NOMO-1 (cell line): ENCODE data around the gene BCL10.

ENCODE experiments used
- DNase-seq, 2 experiments: peaks; one replicate each; lab custom pipeline; 2025; ENCODE audit not compliant: unreplicated experiment in 2 of 2; lab: John Stamatoyannopoulos, UW

Gene BCL10

GRCh38 chr1:85300140-85300539 is 23.7 kb upstream of the BCL10 start:
- no peak for DNase-seq

GRCh38 chr1:85297855-85298629 is 21.6 kb upstream of the BCL10 start:
- no peak for DNase-seq

- DNase-seq: no peak
These were observed 21.1 kb upstream of the BCL10 start for GRCh38 chr1:85297538-85297854.

GRCh38 chr1:85296980-85297379 is 20.5 kb upstream of the BCL10 start:
- DNase-seq: no peak

- DNase-seq: no peak
These were observed 19.2 kb upstream of the BCL10 start for GRCh38 chr1:85295654-85296053.

- DNase-seq: no peak
These were observed 18.6 kb upstream of the BCL10 start for GRCh38 chr1:85295006-85295431.

- no peak for DNase-seq
These were observed 14.4 kb upstream of the BCL10 start for GRCh38 chr1:85290826-85291225.

GRCh38 chr1:85289848-85290335 is 13.5 kb upstream of the BCL10 start:
- DNase-seq: no peak

- peak in 1 of 2 experiments; percentile 32 for DNase-seq
These were observed 12.9 kb upstream of the BCL10 start for GRCh38 chr1:85289207-85289847.

GRCh38 chr1:85284202-85284601 is 7.8 kb upstream of the BCL10 start:
- no peak for DNase-seq

GRCh38 chr1:85283475-85284199 is 7.2 kb upstream of the BCL10 start:
- no peak for DNase-seq

- no peak for DNase-seq
These were observed 6.0 kb upstream of the BCL10 start for GRCh38 chr1:85282424-85282823.

GRCh38 chr1:85280636-85281035 is 4.2 kb upstream of the BCL10 start:
- DNase-seq: no peak

- DNase-seq: no peak
These were observed 3.1 kb upstream of the BCL10 start for GRCh38 chr1:85279458-85280080.

- DNase-seq: peak in 1 of 2 experiments; percentile 80
These were observed 2.5 kb upstream of the BCL10 start for GRCh38 chr1:85278853-85279314.

GRCh38 chr1:85277802-85278201 is 1.4 kb upstream of the BCL10 start:
- no peak for DNase-seq

GRCh38 chr1:85276978-85277639 is 677 bp upstream of the BCL10 start:
- DNase-seq: no peak

- no peak for DNase-seq
These were observed 674 bp downstream of the BCL10 start for GRCh38 chr1:85275701-85276214.

GRCh38 chr1:85274969-85275453 is 1.4 kb downstream of the BCL10 start:
- DNase-seq: peak in 1 of 2 experiments; percentile 19

- DNase-seq: no peak
These were observed 3.0 kb downstream of the BCL10 start for GRCh38 chr1:85273397-85273796.
